ENCODE measurements around the gene EXOSC6.
"Not testable (repeated sequence)": the region's sequence is repeated elsewhere in the genome, so short reads cannot be mapped to it uniquely, and the experiment has no call there.

The EXOSC6 gene

GRCh38 chr16:70198230-70198629 is 53.5 kb downstream of the EXOSC6 start:
- DNase-seq (ENCODE audit: low spot score), result not testable (repeated sequence)

GRCh38 chr16:70197611-70198010 is 54.1 kb downstream of the EXOSC6 start:
- DNase-seq (ENCODE audit: low spot score), result not testable (repeated sequence)

Measured in COLO829 (cell line).